WI38 (cell line): ENCODE data around the gene LILRB5.

Experiments used
- H3K4me3 ChIP-seq: 2 replicates; pipeline ENCODE4 v1.5.1; 2011; ENCODE audit warnings: low read depth, mild to moderate bottlenecking, control low read depth, low read length
- TF ChIP-seq, protein P1 (sequence below): IDR thresholded peaks from 2 replicates; pipeline ENCODE4 v1.5.1; 2012; ENCODE audit warnings: low read depth, mild to moderate bottlenecking, control low read depth, low read length

The LILRB5 gene

DNA sequence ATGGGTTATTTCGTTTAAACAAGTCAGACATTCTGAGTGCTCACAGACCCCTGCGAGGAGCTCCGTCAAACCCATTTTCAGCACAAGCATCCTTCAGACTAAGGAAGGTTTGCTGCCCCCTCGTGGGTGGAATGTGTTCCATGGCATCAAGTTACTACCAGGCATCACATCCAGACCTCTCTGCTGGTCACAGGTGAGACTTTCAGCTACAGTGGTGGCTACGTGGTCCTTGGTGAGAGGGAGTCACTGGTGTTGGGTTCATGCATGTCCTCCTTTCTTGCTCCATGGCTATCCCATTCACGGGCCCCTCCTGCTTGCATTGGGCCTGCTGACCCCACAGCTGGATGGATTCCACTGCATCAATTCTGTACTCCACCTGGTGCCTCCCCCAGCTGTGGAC lies 9.1 kb upstream of the LILRB5 start:
- TF ChIP-seq, protein P1, sequence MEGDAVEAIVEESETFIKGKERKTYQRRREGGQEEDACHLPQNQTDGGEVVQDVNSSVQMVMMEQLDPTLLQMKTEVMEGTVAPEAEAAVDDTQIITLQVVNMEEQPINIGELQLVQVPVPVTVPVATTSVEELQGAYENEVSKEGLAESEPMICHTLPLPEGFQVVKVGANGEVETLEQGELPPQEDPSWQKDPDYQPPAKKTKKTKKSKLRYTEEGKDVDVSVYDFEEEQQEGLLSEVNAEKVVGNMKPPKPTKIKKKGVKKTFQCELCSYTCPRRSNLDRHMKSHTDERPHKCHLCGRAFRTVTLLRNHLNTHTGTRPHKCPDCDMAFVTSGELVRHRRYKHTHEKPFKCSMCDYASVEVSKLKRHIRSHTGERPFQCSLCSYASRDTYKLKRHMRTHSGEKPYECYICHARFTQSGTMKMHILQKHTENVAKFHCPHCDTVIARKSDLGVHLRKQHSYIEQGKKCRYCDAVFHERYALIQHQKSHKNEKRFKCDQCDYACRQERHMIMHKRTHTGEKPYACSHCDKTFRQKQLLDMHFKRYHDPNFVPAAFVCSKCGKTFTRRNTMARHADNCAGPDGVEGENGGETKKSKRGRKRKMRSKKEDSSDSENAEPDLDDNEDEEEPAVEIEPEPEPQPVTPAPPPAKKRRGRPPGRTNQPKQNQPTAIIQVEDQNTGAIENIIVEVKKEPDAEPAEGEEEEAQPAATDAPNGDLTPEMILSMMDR = peak; percentile 65
- no peak overlapping the region for H3K4me3 ChIP-seq

DNA sequence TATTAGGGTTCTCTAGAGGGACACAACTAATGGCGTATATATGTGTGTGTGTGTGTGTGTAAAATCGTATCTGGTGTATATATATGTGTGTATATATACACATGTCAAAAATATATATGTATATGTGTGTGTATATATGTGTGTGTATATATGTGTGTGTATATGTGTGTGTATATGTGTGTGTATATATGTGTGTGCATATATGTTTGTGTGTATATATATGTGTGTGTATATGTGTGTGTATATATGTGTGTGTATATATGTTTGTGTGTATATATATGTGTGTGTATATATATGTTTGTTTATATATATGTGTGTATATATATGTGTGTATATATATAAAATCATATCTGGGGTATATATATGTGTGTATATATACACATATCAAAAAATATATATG lies 5.4 kb upstream of the LILRB5 start:
- TF ChIP-seq, protein P1 = no peak
- H3K4me3 ChIP-seq = no peak overlapping the region

DNA sequence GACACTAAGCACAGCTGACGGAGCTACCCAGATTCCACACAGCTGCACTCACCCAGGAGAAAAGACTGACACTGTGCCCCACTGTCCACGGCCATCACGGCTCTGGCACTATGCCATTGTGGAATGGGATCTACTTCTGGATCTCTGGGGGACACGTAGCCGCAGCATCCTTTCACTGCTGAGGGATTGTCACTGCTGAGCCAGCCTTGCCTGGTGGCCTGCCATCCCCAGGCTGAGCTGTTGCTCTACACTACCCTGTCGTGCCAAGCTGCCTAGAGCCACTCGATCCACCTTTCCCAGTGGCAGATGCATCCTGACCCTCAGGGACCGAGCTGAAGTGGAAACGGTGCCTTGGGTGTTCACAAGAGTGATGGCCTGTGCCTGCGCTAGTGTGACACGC lies 5.0 kb upstream of the LILRB5 start:
- no peak overlapping the region for H3K4me3 ChIP-seq
- TF ChIP-seq, protein P1 = no peak

DNA sequence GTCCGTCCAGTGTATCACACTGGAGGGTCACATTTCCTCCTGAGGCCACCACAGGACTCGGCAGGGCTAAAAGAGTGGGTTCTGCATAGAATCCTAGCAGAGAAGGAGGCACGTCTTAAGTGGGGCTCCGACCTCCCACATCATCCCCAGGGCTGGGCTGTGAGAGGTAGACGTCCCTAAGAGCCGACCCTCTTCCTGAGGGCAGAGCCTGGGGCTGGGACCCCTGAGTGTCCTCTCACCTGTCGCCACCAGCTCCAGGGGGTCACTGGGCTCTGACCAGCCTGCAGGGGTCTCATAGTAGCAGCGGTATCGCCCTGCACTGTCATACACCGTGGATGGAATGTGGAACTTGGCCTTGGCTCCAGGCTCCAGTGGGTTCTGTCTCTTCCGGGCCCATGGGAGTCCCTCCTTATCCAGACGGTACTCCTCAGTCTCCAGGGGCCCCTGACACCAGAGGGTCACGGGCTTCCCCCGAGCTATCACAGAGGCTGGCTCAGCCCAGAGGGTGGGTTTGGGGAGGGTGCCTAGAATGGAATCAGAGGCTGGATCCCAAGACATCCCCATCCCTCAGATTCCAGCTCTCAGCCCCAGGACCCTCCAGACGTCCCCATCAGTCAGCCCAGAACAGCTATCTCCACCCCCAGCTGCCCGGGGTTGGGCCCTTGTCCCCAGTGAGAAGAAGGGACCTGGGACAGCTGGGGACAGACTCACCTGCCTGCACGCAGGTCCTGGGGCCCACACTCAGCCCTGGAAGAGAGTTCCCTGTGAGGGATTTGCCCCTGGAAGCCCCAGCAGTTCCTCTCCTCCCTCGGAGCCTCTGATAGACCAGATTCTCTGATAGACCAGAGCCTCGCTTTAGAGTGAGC lies 590 bp downstream of the LILRB5 start:
- H3K4me3 ChIP-seq = no peak overlapping the region
- TF ChIP-seq, protein P1 = no peak

DNA sequence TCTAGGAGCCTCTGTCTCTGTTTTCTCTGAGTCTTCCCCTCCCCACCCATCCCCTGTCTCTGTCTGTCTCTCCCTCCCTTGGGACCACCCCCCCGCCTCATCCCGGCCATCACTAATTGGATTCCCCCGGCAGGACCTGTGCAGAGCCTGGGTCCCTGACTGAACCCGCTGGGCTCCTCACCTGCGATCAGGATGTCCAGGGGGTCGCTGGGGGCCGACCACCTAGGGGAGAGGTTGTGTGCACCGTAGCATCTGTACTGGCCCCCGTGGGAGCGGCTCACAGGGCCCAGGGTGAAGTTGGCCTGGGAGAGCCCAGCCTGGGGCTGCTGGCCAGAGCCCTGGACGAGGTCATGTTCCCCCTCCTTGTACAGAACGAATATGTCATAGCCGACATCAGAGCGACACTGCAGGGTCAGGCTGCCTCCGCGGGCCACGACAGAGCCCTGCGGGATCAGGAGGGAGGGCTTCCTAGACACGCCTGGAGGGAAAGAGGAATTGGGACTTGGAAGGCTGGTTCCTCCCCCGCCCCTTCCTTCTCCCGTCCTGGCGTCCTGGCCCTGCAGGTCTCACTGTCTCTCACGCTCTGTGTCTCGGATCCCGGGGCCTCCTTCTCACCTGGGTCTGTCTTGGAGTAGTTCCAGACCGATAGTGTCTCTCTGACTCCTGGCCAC lies 1.8 kb downstream of the LILRB5 start:
- no peak overlapping the region for H3K4me3 ChIP-seq
- TF ChIP-seq, protein P1 = no peak

DNA sequence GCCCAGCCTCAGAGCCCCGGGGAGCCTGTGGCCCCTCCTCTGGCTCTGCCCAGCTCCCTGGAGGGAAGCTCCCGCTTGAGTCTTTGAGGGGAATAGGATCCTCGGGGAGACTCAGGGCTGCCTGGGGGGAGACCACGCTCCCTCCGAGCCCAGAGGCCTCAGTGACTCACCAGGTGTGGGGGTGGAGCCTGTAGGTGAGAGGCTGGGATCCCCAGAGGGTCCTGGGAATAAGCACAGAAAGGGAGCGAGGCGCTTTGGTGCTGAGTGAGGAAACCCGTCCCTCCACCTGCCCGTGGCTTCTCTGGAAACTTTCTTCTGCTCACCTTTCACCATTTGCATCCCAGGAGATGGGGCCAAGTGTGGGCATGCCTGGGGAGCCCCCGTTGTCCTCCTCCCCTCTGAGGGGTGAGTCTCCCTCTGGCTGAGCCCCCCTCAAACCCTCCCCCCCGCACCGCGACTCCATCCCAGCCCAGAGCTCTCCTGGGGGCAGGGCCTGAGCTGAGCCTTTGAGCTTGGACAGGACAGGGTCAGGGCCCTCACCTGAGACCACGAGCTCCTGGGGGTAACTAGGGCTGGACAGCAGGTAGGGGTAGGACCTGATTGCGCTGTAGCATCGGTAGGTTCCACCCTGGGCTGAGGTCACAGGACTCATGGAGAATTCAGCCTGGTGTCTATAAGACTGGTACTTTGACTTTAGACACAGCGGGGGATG lies 2.7 kb downstream of the LILRB5 start:
- TF ChIP-seq, protein P1 = no peak
- H3K4me3 ChIP-seq = no peak overlapping the region
